ENCODE measurements around the gene ARSA.

DNA sequence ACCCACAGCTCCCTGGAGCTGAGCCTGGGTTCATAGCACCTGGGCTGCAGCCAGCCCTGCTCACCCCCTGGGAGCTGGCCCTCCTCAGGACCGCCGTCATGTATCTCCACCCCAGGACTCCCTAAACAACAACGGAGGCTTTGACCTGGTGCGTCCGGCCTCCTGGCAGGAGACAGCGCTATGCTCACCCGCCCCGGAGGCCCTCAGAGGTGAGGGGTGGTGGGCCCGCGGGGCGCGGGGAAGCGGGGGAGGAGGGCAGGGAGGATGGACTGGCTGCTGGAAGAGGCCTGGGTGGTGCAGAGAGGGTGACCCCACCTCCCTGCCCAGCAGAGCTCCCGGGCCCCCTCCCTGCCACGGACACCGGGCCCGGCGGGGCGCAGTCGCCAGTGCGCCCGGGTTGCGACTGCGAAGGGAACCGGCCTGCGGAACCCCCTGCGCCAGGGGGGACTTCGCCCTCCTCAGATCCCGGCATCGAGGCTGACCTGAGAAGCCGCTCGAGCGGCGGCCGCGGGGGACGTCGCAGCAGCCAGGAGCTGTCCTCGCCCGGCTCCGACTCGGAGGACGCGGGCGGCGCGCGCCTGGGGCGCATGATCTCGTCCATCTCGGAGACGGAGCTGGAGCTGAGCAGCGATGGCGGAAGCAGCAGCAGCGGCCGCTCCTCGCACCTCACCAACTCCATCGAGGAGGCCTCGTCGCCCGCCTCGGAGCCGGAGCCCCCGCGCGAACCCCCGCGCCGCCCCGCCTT lies 24.3 kb downstream of the ARSA start:
- TF ChIP-seq, protein P1, sequence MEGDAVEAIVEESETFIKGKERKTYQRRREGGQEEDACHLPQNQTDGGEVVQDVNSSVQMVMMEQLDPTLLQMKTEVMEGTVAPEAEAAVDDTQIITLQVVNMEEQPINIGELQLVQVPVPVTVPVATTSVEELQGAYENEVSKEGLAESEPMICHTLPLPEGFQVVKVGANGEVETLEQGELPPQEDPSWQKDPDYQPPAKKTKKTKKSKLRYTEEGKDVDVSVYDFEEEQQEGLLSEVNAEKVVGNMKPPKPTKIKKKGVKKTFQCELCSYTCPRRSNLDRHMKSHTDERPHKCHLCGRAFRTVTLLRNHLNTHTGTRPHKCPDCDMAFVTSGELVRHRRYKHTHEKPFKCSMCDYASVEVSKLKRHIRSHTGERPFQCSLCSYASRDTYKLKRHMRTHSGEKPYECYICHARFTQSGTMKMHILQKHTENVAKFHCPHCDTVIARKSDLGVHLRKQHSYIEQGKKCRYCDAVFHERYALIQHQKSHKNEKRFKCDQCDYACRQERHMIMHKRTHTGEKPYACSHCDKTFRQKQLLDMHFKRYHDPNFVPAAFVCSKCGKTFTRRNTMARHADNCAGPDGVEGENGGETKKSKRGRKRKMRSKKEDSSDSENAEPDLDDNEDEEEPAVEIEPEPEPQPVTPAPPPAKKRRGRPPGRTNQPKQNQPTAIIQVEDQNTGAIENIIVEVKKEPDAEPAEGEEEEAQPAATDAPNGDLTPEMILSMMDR (tag by site-specific recombination; IDR thresholded peaks at IDR 0.05) = no peak
- TF ChIP-seq, protein P2, sequence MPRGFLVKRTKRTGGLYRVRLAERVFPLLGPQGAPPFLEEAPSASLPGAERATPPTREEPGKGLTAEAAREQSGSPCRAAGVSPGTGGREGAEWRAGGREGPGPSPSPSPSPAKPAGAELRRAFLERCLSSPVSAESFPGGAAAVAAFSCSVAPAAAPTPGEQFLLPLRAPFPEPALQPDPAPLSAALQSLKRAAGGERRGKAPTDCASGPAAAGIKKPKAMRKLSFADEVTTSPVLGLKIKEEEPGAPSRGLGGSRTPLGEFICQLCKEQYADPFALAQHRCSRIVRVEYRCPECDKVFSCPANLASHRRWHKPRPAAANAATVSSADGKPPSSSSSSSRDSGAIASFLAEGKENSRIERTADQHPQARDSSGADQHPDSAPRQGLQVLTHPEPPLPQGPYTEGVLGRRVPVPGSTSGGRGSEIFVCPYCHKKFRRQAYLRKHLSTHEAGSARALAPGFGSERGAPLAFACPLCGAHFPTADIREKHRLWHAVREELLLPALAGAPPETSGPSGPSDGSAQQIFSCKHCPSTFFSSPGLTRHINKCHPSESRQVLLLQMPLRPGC (tag by site-specific recombination; IDR thresholded peaks at IDR 0.05) = no peak
- no peak for TF ChIP-seq ZNF76 (tag by site-specific recombination; IDR thresholded peaks at IDR 0.05; ENCODE audit: borderline replicate concordance, low read depth)
- TF ChIP-seq, protein P3, sequence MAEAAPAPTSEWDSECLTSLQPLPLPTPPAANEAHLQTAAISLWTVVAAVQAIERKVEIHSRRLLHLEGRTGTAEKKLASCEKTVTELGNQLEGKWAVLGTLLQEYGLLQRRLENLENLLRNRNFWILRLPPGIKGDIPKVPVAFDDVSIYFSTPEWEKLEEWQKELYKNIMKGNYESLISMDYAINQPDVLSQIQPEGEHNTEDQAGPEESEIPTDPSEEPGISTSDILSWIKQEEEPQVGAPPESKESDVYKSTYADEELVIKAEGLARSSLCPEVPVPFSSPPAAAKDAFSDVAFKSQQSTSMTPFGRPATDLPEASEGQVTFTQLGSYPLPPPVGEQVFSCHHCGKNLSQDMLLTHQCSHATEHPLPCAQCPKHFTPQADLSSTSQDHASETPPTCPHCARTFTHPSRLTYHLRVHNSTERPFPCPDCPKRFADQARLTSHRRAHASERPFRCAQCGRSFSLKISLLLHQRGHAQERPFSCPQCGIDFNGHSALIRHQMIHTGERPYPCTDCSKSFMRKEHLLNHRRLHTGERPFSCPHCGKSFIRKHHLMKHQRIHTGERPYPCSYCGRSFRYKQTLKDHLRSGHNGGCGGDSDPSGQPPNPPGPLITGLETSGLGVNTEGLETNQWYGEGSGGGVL (tag by site-specific recombination; IDR thresholded peaks at IDR 0.05) = no peak
- TF ChIP-seq, protein P4, sequence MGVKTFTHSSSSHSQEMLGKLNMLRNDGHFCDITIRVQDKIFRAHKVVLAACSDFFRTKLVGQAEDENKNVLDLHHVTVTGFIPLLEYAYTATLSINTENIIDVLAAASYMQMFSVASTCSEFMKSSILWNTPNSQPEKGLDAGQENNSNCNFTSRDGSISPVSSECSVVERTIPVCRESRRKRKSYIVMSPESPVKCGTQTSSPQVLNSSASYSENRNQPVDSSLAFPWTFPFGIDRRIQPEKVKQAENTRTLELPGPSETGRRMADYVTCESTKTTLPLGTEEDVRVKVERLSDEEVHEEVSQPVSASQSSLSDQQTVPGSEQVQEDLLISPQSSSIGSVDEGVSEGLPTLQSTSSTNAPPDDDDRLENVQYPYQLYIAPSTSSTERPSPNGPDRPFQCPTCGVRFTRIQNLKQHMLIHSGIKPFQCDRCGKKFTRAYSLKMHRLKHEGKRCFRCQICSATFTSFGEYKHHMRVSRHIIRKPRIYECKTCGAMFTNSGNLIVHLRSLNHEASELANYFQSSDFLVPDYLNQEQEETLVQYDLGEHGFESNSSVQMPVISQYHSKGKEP (tag by site-specific recombination; IDR thresholded peaks at IDR 0.05) = no peak
- no peak for TF ChIP-seq SP3 (tag by site-specific recombination; IDR thresholded peaks at IDR 0.05)
- TF ChIP-seq, protein P5, sequence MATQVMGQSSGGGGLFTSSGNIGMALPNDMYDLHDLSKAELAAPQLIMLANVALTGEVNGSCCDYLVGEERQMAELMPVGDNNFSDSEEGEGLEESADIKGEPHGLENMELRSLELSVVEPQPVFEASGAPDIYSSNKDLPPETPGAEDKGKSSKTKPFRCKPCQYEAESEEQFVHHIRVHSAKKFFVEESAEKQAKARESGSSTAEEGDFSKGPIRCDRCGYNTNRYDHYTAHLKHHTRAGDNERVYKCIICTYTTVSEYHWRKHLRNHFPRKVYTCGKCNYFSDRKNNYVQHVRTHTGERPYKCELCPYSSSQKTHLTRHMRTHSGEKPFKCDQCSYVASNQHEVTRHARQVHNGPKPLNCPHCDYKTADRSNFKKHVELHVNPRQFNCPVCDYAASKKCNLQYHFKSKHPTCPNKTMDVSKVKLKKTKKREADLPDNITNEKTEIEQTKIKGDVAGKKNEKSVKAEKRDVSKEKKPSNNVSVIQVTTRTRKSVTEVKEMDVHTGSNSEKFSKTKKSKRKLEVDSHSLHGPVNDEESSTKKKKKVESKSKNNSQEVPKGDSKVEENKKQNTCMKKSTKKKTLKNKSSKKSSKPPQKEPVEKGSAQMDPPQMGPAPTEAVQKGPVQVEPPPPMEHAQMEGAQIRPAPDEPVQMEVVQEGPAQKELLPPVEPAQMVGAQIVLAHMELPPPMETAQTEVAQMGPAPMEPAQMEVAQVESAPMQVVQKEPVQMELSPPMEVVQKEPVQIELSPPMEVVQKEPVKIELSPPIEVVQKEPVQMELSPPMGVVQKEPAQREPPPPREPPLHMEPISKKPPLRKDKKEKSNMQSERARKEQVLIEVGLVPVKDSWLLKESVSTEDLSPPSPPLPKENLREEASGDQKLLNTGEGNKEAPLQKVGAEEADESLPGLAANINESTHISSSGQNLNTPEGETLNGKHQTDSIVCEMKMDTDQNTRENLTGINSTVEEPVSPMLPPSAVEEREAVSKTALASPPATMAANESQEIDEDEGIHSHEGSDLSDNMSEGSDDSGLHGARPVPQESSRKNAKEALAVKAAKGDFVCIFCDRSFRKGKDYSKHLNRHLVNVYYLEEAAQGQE (tag by site-specific recombination; IDR thresholded peaks at IDR 0.05) = no peak
- TF ChIP-seq HOXA7 (CRISPR knock-in tag; IDR thresholded peaks at IDR 0.05; ENCODE audit: borderline replicate concordance) = no peak
